AG09319 (cell line): ENCODE data around the gene IFITM5.

Experiments used
- DNase-seq: peaks from one replicate; pipeline ENCODE4 v3.0.0-alpha.2; 2010; ENCODE audit warnings: low read depth; ENCODE audit errors: extremely low read depth
- CTCF ChIP-seq: IDR thresholded peaks from 2 replicates; pipeline ENCODE4 v1.5.1; 2011; ENCODE audit warnings: low read depth, mild to moderate bottlenecking, inconsistent platforms, low read length, moderate library complexity

The IFITM5 gene

GRCh38 chr11:250274-250673 lies 49.1 kb downstream of the IFITM5 start:
- DNase-seq, result no peak
- TF ChIP-seq CTCF, result no peak

- no peak for TF ChIP-seq CTCF
- DNase-seq, result no peak
Measured at GRCh38 chr11:249062-249461, 50.3 kb downstream of the IFITM5 start.
